ENCODE data around the gene VWA8. TPM values are rescaled to one million over a fixed set of nuclear protein-coding genes. Genes with fewer than 3 reads are reported as not detected.
A peak's percentile ranks its signal among the peaks of the same experiment; 100 is the strongest.
"Not testable (repeated sequence)": the region's sequence is repeated elsewhere in the genome, so short reads cannot be mapped to it uniquely, and the experiment has no call there.

The VWA8 gene
- total and polyA plus RNA-seq, 7 experiments from 2014 or later, result 4.8 to 26.3 (median 21.6) TPM

GRCh38 chr13:41809962-41810361 is 150.9 kb downstream of the VWA8 start:
- POLR2A ChIA-PET, result no interaction called here
- intact Hi-C loops (cut with micrococcal nuclease), result no loop called here
- DNase-seq, result no peak
- Histone ChIP-seq H3K27ac (ENCODE audit: low read depth, low read length) (no peak overlapping the region), H3K9me3 (ENCODE audit: control insufficient read depth in 2 of 3, low read length in 3 of 3) (no peaks in the 10 kb centered on the region), H3K36me3 (ENCODE audit: control insufficient read depth in 2 of 3, insufficient read depth in 3 of 3, low read length in 3 of 3) (peaks cover 0 to 8% (median 0%) of the 10 kb centered on the region in 3 experiments), H3K27me3 (ENCODE audit: control insufficient read depth in 2 of 2, insufficient read depth in 2 of 2, low read length in 2 of 2) (no peaks in the 10 kb centered on the region), H3K4me3 (ENCODE audit: low read length) (no peak overlapping the region), H3K4me1 (ENCODE audit: control insufficient read depth in 2 of 2, insufficient read depth in 2 of 2, low read length in 2 of 2) (peaks cover 0 to 16% of the 10 kb centered on the region in 2 donors)
- Mint-ChIP-seq H3K4me3 (no peak overlapping the region), H3K9me3 (peaks cover 0 to 7% (median 0%) of the 10 kb centered on the region in 11 donors), H3K27me3 (no peaks in the 10 kb centered on the region), H3K4me1 (peaks cover 0 to 20% (median 12%) of the 10 kb centered on the region in 7 donors), H3K27ac (no peak overlapping the region), H3K36me3 (peaks cover 25 to 74% (median 60%) of the 10 kb centered on the region in 5 donors)
- ATAC-seq, result peak; percentile 42
- CTCF ChIA-PET, result no interaction called here

- H3K27ac ChIP-seq (ENCODE audit: low read depth, low read length); POLR2A ChIA-PET; H3K4me1 ChIP-seq (ENCODE audit: control insufficient read depth in 2 of 2, insufficient read depth in 2 of 2, low read length in 2 of 2); H3K9me3 ChIP-seq (ENCODE audit: control insufficient read depth in 2 of 3, low read length in 3 of 3); H3K4me1 Mint-ChIP-seq; H3K27ac Mint-ChIP-seq; intact Hi-C loops (cut with micrococcal nuclease); H3K27me3 Mint-ChIP-seq; H3K27me3 ChIP-seq (ENCODE audit: control insufficient read depth in 2 of 2, insufficient read depth in 2 of 2, low read length in 2 of 2); ATAC-seq; DNase-seq; H3K4me3 Mint-ChIP-seq; H3K4me3 ChIP-seq (ENCODE audit: low read length): not testable (repeated sequence)
- peaks cover 0 to 18% (median 0%) of the 10 kb centered on the region in 3 experiments for H3K36me3 ChIP-seq (ENCODE audit: control insufficient read depth in 2 of 3, insufficient read depth in 3 of 3, low read length in 3 of 3)
- H3K9me3 Mint-ChIP-seq, result peaks cover 0 to 21% (median 2%) of the 10 kb centered on the region in 11 donors
- H3K36me3 Mint-ChIP-seq, result peaks cover 31 to 83% (median 72%) of the 10 kb centered on the region in 5 donors
- CTCF ChIA-PET, result interaction anchor here (0.6 kb wide), 1 partner anchor 131 kb away, joined by 3 read pairs; no protein-coding TSS in a partner anchor
Observed at GRCh38 chr13:41803445-41803735, 157.5 kb downstream of the VWA8 start.

- no peak for ATAC-seq
- peaks cover 30 to 82% (median 72%) of the 10 kb centered on the region in 5 donors for H3K36me3 Mint-ChIP-seq
- H3K9me3 Mint-ChIP-seq, result peaks cover 0 to 21% (median 2%) of the 10 kb centered on the region in 11 donors
Observed at GRCh38 chr13:41802684-41803444, 158.0 kb downstream of the VWA8 start.

GRCh38 chr13:41802043-41802683 is 158.7 kb downstream of the VWA8 start:
- no peak overlapping the region for H3K4me3 Mint-ChIP-seq
- peaks cover 28 to 82% (median 65%) of the 10 kb centered on the region in 5 donors for H3K36me3 Mint-ChIP-seq
- no peaks in the 10 kb centered on the region for H3K27me3 Mint-ChIP-seq
- peaks cover 0 to 11% (median 0%) of the 10 kb centered on the region in 3 experiments for H3K36me3 ChIP-seq (ENCODE audit: control insufficient read depth in 2 of 3, insufficient read depth in 3 of 3, low read length in 3 of 3)
- H3K9me3 Mint-ChIP-seq, result peaks cover 0 to 21% (median 2%) of the 10 kb centered on the region in 11 donors
- H3K27me3 ChIP-seq (ENCODE audit: control insufficient read depth in 2 of 2, insufficient read depth in 2 of 2, low read length in 2 of 2), result no peaks in the 10 kb centered on the region
- H3K4me1 Mint-ChIP-seq, result peaks cover 0 to 3% (median 0%) of the 10 kb centered on the region in 7 donors
- intact Hi-C loops (cut with micrococcal nuclease), result no loop called here
- H3K27ac Mint-ChIP-seq, result peak overlapping the region in 1 of 9 donors; percentile 47
- ATAC-seq (no peak), DNase-seq (no peak)
- no peak overlapping the region for H3K4me3 ChIP-seq (ENCODE audit: low read length)
- CTCF ChIA-PET, result no interaction called here
- POLR2A ChIA-PET, result no interaction called here
- H3K27ac ChIP-seq (ENCODE audit: low read depth, low read length), result no peak overlapping the region
- no peaks in the 10 kb centered on the region for H3K9me3 ChIP-seq (ENCODE audit: control insufficient read depth in 2 of 3, low read length in 3 of 3)
- H3K4me1 ChIP-seq (ENCODE audit: control insufficient read depth in 2 of 2, insufficient read depth in 2 of 2, low read length in 2 of 2), result no peaks in the 10 kb centered on the region

More at GRCh38 chr13:41802684-41803444, 158.0 kb downstream of the VWA8 start:
- ChIA-PET POLR2A (no interaction called here), CTCF (no interaction called here)
- Histone ChIP-seq H3K4me1 (ENCODE audit: control insufficient read depth in 2 of 2, insufficient read depth in 2 of 2, low read length in 2 of 2) (no peaks in the 10 kb centered on the region), H3K27ac (ENCODE audit: low read depth, low read length) (no peak overlapping the region), H3K4me3 (ENCODE audit: low read length) (no peak overlapping the region), H3K36me3 (ENCODE audit: control insufficient read depth in 2 of 3, insufficient read depth in 3 of 3, low read length in 3 of 3) (peaks cover 0 to 18% (median 0%) of the 10 kb centered on the region in 3 experiments), H3K9me3 (ENCODE audit: control insufficient read depth in 2 of 3, low read length in 3 of 3) (no peaks in the 10 kb centered on the region), H3K27me3 (ENCODE audit: control insufficient read depth in 2 of 2, insufficient read depth in 2 of 2, low read length in 2 of 2) (no peaks in the 10 kb centered on the region)
- no peak for DNase-seq
- no peaks in the 10 kb centered on the region for H3K27me3 Mint-ChIP-seq
- H3K27ac Mint-ChIP-seq, result no peak overlapping the region
- no peak overlapping the region for H3K4me3 Mint-ChIP-seq
- peaks cover 0 to 3% (median 0%) of the 10 kb centered on the region in 7 donors for H3K4me1 Mint-ChIP-seq
- intact Hi-C loops (cut with micrococcal nuclease), result no loop called here

- H3K36me3 ChIP-seq (ENCODE audit: control insufficient read depth in 2 of 3, insufficient read depth in 3 of 3, low read length in 3 of 3), result no peaks in the 10 kb centered on the region
- Mint-ChIP-seq H3K27ac (no peak overlapping the region), H3K4me1 (peaks cover 0 to 3% (median 0%) of the 10 kb centered on the region in 7 donors), H3K9me3 (no peaks in the 10 kb centered on the region), H3K4me3 (no peak overlapping the region), H3K36me3 (peaks cover 3 to 34% (median 24%) of the 10 kb centered on the region in 5 donors), H3K27me3 (no peaks in the 10 kb centered on the region)
- H3K4me3 ChIP-seq (ENCODE audit: low read length), result no peak overlapping the region
- CTCF ChIA-PET, result no interaction called here
- DNase-seq (no peak), ATAC-seq (no peak)
- POLR2A ChIA-PET, result no interaction called here
- no peak overlapping the region for H3K27ac ChIP-seq (ENCODE audit: low read depth, low read length)
- H3K4me1 ChIP-seq (ENCODE audit: control insufficient read depth in 2 of 2, insufficient read depth in 2 of 2, low read length in 2 of 2), result no peaks in the 10 kb centered on the region
- no peaks in the 10 kb centered on the region for H3K27me3 ChIP-seq (ENCODE audit: control insufficient read depth in 2 of 2, insufficient read depth in 2 of 2, low read length in 2 of 2)
- intact Hi-C loops (cut with micrococcal nuclease), result no loop called here
- no peaks in the 10 kb centered on the region for H3K9me3 ChIP-seq (ENCODE audit: control insufficient read depth in 2 of 3, low read length in 3 of 3)
Observed at GRCh38 chr13:41791056-41791455, 169.9 kb downstream of the VWA8 start.

GRCh38 chr13:41788552-41788951 is 172.4 kb downstream of the VWA8 start:
- H3K36me3 ChIP-seq (ENCODE audit: control insufficient read depth in 2 of 3, insufficient read depth in 3 of 3, low read length in 3 of 3), result no peaks in the 10 kb centered on the region
- H3K9me3 Mint-ChIP-seq, result no peaks in the 10 kb centered on the region
- no peaks in the 10 kb centered on the region for H3K4me1 ChIP-seq (ENCODE audit: control insufficient read depth in 2 of 2, insufficient read depth in 2 of 2, low read length in 2 of 2)
- no peak overlapping the region for H3K4me3 ChIP-seq (ENCODE audit: low read length)
- intact Hi-C loops (cut with micrococcal nuclease), result no loop called here
- no peaks in the 10 kb centered on the region for H3K9me3 ChIP-seq (ENCODE audit: control insufficient read depth in 2 of 3, low read length in 3 of 3)
- peaks cover 0 to 3% (median 0%) of the 10 kb centered on the region in 7 donors for H3K4me1 Mint-ChIP-seq
- DNase-seq (no peak), ATAC-seq (no peak)
- H3K27ac ChIP-seq (ENCODE audit: low read depth, low read length), result no peak overlapping the region
- H3K4me3 Mint-ChIP-seq, result no peak overlapping the region
- POLR2A ChIA-PET, result no interaction called here
- CTCF ChIA-PET, result no interaction called here
- H3K27me3 Mint-ChIP-seq, result no peaks in the 10 kb centered on the region
- H3K27ac Mint-ChIP-seq, result no peak overlapping the region
- peaks cover 0 to 22% (median 8%) of the 10 kb centered on the region in 5 donors for H3K36me3 Mint-ChIP-seq
- no peaks in the 10 kb centered on the region for H3K27me3 ChIP-seq (ENCODE audit: control insufficient read depth in 2 of 2, insufficient read depth in 2 of 2, low read length in 2 of 2)
